ENCODE measurements around the gene TFPI.

The TFPI gene

GRCh38 chr2:187415449-187415848, 138.8 kb downstream of the TFPI start:
- DNase-seq (ENCODE audit: low spot score): no peak
